Loucy (cell line): ENCODE results near the gene ADAMTS14.
"Not testable (repeated sequence)": the region's sequence is repeated elsewhere in the genome, so short reads cannot be mapped to it uniquely, and the experiment has no call there.

Experiments used
- CTCF ChIP-seq: fragments of 200-600 bp; sonication (generic); conservative IDR thresholded peaks from 2 replicates; pipeline ENCODE4 v1.5.1; 2014; ENCODE audit warnings: mild to moderate bottlenecking, antibody characterized with exemption, low read length
- EZH2phosphoT487 ChIP-seq: fragments of 200-600 bp; IDR thresholded peaks from 2 replicates; pipeline ENCODE4 v1.6.1; 2018; ENCODE audit warnings: antibody characterized with exemption, mild to moderate bottlenecking, moderate library complexity, borderline replicate concordance

GRCh38 chr10:70768026-70768685, 95.8 kb downstream of the ADAMTS14 start:
- TF ChIP-seq EZH2phosphoT487, CTCF: not testable (repeated sequence)
